ENCODE measurements around the gene MALRD1.

Gene MALRD1

DNA sequence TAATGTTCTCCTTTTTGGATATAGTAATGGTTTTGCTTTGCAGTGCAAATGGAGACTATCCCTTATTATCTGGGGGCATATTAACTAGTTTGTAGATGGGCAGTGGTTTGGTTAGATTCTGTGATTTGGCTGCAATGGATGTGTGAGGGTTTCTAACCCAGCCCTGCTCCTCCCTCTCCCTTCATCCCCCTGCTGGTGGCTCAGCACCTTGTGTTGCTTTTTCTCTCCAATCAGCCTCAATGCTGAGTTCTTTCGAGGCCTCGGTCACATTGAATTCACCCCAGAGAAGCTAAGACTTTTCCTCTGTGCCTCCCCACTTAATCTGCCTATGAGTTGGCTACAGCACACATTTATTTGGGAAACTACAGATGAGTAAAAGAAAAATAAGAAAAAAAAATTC, 120.0 kb downstream of the MALRD1 start:
- H3K4me3 ChIP-seq (ENCODE audit: low read depth, low read length): no peak overlapping the region
- TF ChIP-seq, protein P1, sequence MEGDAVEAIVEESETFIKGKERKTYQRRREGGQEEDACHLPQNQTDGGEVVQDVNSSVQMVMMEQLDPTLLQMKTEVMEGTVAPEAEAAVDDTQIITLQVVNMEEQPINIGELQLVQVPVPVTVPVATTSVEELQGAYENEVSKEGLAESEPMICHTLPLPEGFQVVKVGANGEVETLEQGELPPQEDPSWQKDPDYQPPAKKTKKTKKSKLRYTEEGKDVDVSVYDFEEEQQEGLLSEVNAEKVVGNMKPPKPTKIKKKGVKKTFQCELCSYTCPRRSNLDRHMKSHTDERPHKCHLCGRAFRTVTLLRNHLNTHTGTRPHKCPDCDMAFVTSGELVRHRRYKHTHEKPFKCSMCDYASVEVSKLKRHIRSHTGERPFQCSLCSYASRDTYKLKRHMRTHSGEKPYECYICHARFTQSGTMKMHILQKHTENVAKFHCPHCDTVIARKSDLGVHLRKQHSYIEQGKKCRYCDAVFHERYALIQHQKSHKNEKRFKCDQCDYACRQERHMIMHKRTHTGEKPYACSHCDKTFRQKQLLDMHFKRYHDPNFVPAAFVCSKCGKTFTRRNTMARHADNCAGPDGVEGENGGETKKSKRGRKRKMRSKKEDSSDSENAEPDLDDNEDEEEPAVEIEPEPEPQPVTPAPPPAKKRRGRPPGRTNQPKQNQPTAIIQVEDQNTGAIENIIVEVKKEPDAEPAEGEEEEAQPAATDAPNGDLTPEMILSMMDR (IDR thresholded peaks at IDR 0.05; ENCODE audit: borderline replicate concordance, insufficient read depth, low read depth, low read length): no peak

DNA sequence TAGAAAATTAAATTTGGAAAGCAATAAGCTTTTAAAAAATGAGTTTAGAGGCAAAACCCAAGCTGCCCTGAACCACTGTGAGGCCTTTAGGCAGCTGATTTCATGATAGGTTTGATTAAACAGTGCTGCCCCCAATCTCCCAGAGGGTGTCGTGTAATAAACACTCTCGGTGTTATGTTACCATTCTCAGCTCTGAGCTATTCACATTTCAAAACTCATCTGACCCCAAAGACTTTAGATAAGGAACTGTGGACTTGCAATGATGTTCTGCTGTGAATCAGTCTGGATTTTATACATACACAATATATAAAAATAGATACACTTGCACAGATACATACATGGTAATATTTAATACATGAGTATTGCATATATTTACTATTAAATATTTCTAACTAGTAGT, 120.4 kb downstream of the MALRD1 start:
- no peak overlapping the region for H3K4me3 ChIP-seq (ENCODE audit: low read depth, low read length)
- TF ChIP-seq, protein P1 (IDR thresholded peaks at IDR 0.05; ENCODE audit: borderline replicate concordance, insufficient read depth, low read depth, low read length): no peak

DNA sequence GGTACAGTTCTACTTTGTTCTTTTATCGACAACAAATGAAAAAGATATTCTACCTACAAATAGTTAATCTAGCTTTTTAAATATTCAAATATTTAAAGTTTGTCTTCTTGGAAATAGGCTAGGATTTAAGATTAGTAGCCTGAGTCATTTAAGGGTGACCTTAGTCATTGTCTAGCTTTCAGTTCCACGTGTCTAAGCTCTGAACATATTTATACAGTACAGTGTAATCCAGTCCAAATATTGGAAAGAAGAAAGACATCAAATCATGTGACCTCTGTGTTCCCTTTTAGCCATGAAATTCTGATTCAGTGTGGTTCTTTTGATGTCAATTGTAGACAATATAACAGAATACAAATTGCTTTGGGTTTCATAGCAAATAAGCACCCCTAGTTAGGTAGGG, 121.1 kb downstream of the MALRD1 start:
- TF ChIP-seq, protein P1 (IDR thresholded peaks at IDR 0.05; ENCODE audit: borderline replicate concordance, insufficient read depth, low read depth, low read length): no peak
- no peak overlapping the region for H3K4me3 ChIP-seq (ENCODE audit: low read depth, low read length)

DNA sequence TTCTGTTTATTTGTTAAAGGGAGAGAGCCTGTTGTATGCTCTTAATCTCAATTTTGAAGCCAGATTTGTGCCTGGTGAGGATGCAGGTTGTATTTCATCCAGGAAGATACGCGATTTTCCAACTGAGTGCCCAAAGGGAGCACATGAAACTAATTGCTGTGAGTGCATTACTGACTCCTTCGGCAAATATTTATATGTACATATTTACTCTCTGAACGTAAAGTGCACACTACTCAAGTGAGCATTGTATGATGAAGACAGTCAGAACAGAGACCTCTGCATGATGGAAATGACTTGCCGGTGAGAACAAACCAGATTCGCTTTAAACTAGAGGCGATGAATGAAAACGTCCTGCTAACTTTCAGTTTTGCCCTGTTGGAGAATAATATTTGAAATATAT, 130.1 kb downstream of the MALRD1 start:
- TF ChIP-seq, protein P1 (IDR thresholded peaks at IDR 0.05; ENCODE audit: borderline replicate concordance, insufficient read depth, low read depth, low read length): no peak
- no peak overlapping the region for H3K4me3 ChIP-seq (ENCODE audit: low read depth, low read length)

DNA sequence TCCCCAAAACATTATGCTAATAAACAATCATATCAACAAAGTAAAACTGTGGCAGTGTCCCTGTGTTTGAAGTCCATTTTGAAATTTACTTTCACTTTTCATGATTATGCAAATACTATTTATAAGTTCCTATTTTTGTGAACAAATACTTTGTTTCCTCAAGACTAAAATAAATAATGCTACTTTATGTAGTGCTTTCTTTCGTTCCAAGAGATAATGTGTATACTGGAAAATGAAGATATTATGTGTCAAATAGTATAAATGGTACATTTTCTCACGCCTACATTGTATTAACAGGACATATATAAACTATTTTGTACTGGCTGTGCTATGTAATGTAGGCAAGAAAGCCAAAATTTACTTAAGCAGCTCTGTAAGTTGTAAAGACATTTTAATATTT, 136.3 kb downstream of the MALRD1 start:
- TF ChIP-seq, protein P1 (IDR thresholded peaks at IDR 0.05; ENCODE audit: borderline replicate concordance, insufficient read depth, low read depth, low read length): no peak
- no peak overlapping the region for H3K4me3 ChIP-seq (ENCODE audit: low read depth, low read length)

DNA sequence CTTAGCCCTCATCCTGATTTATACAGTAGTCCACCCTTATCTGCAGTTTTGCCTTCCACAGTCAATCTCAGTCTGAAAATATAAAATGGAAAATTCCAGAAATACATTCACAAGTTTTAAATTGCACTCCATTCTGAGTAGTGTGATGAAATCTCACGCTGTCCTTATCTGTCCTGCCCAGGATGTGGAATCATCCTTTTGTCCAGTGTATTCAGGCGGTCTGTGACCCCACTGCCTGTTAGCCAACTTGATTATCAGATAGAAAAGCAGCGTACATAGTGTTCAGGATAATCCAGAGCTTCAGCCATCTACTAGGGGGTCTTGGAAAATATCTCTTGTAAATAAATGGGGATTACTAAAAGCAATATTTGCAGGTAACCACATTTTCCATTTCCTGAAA, 146.3 kb downstream of the MALRD1 start:
- H3K4me3 ChIP-seq (ENCODE audit: low read depth, low read length): no peak overlapping the region
- TF ChIP-seq, protein P1 (IDR thresholded peaks at IDR 0.05; ENCODE audit: borderline replicate concordance, insufficient read depth, low read depth, low read length): no peak

DNA sequence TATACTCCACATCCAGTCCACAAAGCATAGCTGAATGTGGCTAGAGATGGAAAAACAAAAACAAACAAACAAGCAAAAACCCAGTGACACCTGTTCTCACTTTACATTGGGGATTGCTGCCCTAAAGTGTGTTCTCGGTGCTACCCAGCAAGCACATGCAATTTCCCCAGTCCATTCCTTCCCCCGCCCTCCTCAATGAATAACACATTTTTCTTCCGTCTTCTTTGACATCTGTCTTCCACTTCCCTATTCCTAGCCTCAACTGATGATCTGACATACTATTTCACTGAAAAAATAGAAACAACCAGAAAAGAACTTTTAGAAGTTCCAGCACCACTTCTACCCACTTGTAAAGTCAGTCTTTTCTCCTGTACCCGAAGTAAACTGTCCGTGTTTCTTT, 147.1 kb downstream of the MALRD1 start:
- no peak overlapping the region for H3K4me3 ChIP-seq (ENCODE audit: low read depth, low read length)
- TF ChIP-seq, protein P1 (IDR thresholded peaks at IDR 0.05; ENCODE audit: borderline replicate concordance, insufficient read depth, low read depth, low read length): no peak
